NCI-H2227 treated with DMSO at 0.1 percent for 48 hours (cell line): ENCODE measurements around the gene ZNF789.
"Not testable (repeated sequence)": the region's sequence is repeated elsewhere in the genome, so short reads cannot be mapped to it uniquely, and the experiment has no call there.

Experiments used
- DNase-seq: peaks from one replicate; lab custom pipeline; 2025; lab: John Stamatoyannopoulos, UW

The ZNF789 gene

GRCh38 chr7:99472561-99473314 lies at the start of gene ZNF789:
Gene ZNF789, plus strand, starts transcription at chr7:99472890. Its CDS starts 3,567 bp downstream, at chr7:99476457.
- peak; percentile 98 for DNase-seq

DNA sequence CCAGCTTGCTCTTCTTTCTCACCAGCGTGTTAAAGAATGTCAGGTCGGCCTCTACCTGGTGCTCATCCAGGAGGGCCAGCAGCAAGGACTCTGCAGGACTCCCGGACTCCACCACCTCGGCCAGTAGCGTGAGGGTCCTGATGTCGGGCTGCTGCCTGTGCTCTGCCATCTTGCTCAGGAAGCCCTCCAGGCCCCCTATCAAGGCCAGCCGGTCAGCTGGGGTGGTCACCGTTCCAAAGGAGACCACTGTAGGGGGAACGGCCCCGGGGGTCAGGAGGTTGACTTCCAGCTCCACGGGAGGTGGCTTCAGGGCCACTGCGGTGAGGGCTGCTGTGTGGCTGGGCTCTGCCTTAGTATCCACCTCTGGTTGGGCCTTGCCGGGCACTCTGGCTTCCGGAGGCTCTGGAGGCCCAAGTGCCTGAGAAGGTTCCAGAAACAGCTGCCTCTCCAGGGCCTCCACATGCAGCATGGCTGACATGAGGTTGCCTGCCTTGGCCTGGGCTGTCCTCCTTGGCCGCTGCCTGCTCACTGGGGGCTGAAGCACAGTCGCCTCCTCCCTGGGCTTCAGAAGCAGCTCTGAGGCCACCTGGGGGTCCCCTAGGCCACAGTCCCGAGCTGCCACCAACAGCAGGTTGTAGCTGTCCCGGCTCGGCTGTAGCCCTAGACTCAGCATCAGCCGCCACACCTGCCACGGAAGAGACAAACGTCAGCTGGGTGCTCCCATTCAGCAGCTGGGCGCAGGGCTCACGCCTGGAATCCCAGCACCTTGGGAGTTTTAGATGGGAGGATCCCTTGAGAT lies 47.6 kb upstream of the ZNF789 start:
- DNase-seq = no peak

- no peak for DNase-seq
Observed at GRCh38 chr7:99428972-99429566, 43.6 kb upstream of the ZNF789 start.

- no peak for DNase-seq
Observed at GRCh38 chr7:99429756-99430155, 42.9 kb upstream of the ZNF789 start.

GRCh38 chr7:99431756-99432540 lies 40.7 kb upstream of the ZNF789 start:
- DNase-seq = not testable (repeated sequence)

- no peak for DNase-seq
Observed at GRCh38 chr7:99433158-99433557, 39.5 kb upstream of the ZNF789 start.

- DNase-seq = no peak
Observed at GRCh38 chr7:99437946-99438572, 34.6 kb upstream of the ZNF789 start.

GRCh38 chr7:99438573-99439480 lies 33.9 kb upstream of the ZNF789 start, which contains the start of the genes CPSF4 and PTCD1:
Gene CPSF4, plus strand, starts transcription at chr7:99438943. Its CDS starts 140 bp downstream, at chr7:99439083.
Gene PTCD1, minus strand, starts transcription at chr7:99438798. Its CDS starts 3,556 bp downstream, at chr7:99435242.
- DNase-seq = peak; percentile 96

- DNase-seq = no peak
Observed at GRCh38 chr7:99440195-99440594, 32.5 kb upstream of the ZNF789 start.

- no peak for DNase-seq
Observed at GRCh38 chr7:99446096-99446495, 26.6 kb upstream of the ZNF789 start.

DNA sequence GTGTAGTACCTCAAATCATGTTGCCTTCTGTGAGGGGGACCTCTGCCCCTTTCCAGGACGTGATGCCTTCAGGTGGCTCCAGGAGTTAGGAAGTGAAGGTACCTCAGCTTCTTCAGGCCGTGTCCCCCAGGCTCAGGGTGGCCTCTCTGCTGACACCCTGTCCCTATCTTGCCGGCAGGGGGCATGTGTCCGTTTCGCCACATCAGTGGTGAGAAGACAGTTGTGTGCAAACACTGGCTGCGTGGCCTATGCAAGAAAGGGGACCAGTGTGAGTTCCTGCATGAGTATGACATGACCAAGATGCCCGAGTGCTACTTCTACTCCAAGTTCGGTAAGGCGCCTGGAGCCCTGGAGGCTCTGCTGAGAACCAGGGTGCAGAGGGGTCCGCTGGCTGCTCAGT lies 24.7 kb upstream of the ZNF789 start:
- no peak for DNase-seq

DNA sequence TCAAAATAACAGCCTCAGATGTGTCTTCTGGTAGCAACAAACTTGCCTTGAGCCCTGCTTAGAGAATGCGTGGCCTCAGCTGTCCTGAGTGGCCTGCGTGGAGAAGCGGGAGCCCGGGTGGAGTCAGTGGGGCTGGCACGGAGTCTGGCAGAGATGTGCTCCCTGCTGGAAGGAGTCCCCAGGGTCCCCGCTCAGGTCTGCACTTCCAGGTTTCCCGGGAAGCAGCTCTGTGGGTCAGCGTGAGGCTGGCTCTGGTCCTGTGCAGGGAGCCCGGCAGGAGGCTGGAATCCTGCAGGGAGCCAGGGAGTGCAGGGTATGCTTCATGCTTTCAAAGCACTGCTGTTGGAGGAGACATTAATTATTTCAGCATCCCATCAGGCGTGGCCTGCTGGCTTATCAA lies 23.8 kb upstream of the ZNF789 start:
- DNase-seq = no peak

DNA sequence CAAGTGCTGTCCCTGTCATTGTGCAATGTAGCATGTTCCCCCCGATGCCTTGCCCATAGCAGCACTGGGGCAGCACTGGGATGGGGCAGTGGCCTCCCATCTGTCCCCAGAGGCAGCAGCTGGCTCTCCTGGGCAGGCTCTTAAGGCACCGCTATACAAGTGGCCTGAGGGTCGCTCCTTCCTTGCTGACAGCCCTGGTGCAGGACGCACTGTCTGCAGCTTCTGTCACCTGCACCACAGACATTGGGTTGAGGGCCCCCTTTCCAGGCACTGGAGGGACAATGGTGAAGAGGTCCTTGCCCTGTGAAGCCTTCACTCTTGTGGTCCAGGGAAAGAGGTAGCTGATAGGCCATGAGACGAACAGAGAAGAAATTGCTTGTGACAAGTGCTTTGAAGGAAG lies 23.4 kb upstream of the ZNF789 start:
- no peak for DNase-seq

DNA sequence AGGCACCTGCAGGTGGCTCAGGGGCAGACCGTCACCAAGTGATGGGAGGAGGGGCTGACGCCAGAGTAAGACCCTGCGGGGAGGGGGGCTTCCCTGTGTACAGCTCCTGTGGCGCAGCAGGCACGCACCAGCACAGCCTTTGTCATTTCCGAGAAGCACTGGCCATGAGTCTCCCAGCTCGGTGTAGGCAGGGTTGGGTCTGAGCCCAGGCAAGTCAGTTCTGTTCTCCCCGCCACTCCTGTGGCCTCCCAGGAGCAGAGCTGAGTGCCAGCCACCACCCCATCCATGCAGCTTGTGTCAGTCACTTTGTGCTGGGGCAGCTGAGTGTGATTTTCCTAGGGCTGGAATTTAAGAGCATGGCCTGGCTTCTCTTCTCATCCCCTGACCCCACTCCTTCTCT lies 20.8 kb upstream of the ZNF789 start:
- no peak for DNase-seq

DNA sequence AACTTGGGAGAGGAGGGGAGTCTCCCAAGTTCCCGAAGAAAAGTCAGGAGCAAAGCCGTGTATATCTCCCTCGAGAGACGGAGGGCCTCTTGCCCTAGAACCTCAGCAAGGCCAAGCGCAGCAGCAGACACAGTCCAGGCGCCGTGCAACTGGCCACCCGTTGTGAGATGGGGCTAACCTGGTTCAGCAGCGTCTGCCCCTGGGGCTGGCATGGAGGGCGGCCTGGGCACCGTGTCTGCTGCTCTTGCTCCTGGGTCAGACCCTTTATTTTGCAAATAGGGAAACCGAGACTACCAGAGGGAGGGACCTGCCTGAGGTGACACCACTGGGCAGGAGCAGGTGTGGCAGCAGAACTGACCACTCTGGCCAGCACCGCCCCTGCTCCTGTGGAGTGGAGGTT lies 20.1 kb upstream of the ZNF789 start:
- no peak for DNase-seq

DNA sequence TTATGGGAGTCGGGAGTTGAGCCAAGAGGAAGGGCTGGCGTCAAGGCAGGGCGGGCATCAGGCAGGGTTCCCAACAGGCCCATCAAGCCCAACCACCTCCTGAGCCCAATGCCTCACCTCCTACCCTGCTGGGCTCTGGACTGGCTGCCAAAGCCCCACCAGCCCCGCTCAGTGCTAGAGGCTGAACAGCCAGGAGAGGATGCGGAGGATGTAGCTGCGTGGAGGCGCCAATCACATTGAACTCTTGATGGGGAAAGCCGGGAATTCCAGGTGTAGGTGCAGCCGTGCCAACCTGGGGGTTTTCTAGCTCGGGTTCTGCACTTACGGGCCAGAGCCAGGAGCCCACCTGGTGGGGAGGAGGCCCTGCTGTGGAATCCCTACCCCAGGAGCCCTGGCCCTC lies 19.6 kb upstream of the ZNF789 start:
- no peak for DNase-seq

DNA sequence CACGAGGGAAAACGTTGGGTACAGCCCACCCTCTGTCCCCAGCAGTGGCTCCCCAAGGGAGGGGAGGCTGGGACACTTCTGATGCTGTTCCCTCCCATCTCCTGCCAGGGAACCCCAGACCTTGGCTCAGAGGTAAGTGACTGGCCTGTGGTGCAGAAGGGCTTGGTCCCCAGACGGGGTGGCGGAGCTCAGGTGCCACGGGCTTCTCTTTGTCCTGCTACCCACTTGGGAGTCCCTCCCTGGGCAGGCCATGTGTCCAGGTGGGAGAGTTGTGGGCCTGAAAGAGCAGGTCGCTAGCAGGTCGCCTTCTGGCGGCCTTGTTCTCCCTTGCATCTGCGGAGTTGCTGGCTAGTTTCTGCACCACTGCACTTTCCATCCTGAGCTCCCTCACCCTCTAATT lies 16.8 kb upstream of the ZNF789 start:
- DNase-seq = no peak

- no peak for DNase-seq
Observed at GRCh38 chr7:99456288-99456687, 16.4 kb upstream of the ZNF789 start.

GRCh38 chr7:99457050-99457649 lies 15.5 kb upstream of the ZNF789 start:
- no peak for DNase-seq
